NCI-H1417 (cell line): ENCODE results near the gene CARD9.

ENCODE experiments used
- DNase-seq, 3 experiments: peaks; one replicate each; lab custom pipeline; 2025; lab: John Stamatoyannopoulos, UW

CARD9 gene

DNA sequence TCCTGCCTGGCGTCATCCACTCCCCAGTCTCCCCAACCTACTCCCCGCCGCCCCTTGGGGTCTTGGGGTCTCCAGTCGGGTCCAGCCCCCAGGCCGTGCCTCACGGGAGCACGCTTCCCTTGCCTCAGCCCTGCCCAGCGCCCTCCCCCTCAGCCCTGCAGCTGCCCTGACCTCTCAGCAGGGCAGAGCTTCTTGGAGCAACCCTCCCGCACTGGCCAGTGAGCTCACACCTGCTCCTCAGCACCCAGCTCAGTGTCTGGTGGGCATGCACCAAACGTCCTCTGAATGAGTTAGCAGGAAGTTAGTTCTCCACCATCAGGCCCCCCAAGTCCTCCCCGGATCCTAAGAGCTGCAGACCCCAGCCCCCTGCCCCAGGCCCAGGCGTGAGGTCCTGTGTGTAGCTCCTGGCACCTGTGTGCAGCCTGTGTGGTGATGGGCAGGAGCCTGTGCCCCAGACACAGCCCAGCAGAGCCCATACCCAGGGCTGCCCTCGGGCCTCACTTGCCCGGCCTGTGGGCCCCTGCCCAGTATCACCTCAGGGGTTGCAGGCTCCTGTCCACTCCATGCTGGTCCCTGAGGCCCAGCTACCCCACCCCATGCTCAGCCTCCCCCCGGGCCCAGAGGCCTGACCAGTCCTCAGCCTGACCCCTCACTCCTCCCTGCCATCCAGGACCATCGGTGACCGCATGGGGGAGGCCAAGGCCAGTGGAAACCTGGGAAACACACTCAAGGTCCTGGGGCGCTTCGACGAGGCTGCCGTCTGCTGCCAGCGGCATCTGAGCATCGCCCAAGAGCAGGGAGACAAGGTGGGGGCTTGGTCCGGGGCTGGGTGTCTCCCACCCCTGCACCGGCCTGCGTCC is 37.9 kb downstream of the CARD9 start:
- no peak for DNase-seq

GRCh38 chr9:136334541-136334940 is 38.9 kb downstream of the CARD9 start:
- DNase-seq, result no peak

- no peak for DNase-seq
These were observed 40.0 kb downstream of the CARD9 start for GRCh38 chr9:136333486-136333885.

- no peak for DNase-seq
These were observed 40.4 kb downstream of the CARD9 start for GRCh38 chr9:136333045-136333444.

GRCh38 chr9:136332482-136332983 is 40.9 kb downstream of the CARD9 start:
- no peak for DNase-seq

DNA sequence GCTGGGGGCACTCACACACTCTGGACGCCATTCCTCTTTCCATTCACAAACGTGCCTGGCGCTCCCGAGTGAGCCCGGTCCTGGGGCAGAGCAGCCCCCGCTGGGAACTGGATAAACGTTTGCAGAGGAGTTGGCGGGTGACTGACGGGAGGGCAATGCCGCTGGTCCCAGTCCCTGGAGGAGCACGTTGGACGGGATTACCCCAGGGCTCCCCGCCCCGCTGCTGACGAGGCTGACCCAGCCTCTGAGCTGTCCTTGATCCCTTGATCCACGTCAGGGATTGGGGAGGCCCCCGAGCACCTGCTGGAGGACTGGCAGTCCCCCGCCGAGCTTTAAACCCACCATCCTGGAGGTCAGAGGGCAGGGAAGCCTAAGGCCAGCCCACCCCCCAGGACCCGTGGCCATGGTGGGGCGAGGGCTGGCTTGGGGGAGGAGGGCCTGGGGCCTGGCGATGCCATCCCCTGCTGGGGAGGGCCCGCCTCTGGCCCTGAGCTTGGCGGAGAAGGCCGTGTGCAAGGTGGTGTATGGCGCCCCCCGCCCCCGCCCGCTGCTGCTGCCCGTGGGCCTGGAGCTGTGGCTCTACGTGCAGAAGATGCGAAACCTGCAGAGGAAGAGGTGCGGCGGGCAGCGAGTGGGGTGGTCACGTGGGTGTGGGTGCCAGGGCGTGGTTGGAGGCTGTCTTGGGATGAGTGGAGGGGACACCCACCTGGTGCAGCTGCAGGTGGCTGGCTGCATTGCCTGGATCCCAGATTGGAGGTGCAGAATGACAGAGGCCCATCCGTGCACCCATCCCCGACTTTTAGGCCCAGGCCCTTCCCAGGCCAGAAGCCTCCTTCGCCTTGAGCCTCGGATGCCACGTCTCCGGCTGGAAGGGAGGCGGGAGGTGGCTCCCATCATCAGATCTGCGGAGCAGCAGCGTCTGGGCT is 41.6 kb downstream of the CARD9 start:
- DNase-seq, result no peak

DNA sequence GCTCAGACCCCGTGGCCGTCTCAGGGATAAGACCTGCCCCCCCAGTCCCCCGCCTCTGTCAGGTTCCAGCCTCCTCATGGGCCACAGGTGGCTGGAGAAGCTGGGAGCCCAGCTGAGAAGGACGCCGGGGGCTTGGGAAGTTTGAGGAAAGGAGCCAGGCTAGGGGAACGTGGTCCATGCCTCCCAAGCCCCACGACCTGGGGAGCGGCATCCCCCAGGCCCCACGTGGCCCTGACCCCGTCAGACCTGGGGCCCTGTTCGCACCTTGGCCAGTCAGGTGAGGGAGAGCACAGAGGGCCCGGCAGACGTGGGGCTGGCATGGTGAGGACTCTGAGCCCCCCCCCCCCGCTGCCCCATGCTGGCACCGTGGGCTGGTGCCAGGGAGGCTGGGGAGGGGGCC is 42.4 kb downstream of the CARD9 start:
- no peak for DNase-seq

- DNase-seq, result no peak
These were observed 43.0 kb downstream of the CARD9 start for GRCh38 chr9:136330406-136330990.

- no peak for DNase-seq
These were observed 43.6 kb downstream of the CARD9 start for GRCh38 chr9:136329636-136330405.

DNA sequence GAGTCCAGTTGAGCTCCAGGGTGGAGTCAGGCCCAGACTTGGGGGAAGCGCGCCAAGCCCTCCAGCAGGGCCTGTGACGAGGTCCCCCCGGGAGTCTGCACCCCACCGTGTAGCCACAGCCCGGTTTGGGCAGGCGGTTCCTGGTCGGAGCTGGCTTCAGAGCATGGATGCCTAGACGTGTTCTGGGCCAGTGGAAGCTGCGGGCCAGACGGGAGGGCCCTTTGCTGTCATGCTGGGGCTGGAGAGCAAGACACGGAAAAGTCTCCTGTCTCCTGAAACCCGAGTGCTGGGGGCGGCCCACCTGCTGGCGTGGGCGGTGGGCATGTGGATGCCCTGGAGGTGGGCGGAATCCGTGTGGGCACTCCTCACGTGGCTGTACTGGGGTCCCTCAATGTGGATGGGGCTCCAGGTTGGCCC is 44.2 kb downstream of the CARD9 start:
- no peak for DNase-seq

- peak in 2 of 3 experiments; percentile 30 to 51 for DNase-seq
These were observed 44.8 kb downstream of the CARD9 start for GRCh38 chr9:136328622-136329041.

- peak; percentile 23 to 66 (median 64) for DNase-seq
These were observed 45.4 kb downstream of the CARD9 start for GRCh38 chr9:136328011-136328621.

DNA sequence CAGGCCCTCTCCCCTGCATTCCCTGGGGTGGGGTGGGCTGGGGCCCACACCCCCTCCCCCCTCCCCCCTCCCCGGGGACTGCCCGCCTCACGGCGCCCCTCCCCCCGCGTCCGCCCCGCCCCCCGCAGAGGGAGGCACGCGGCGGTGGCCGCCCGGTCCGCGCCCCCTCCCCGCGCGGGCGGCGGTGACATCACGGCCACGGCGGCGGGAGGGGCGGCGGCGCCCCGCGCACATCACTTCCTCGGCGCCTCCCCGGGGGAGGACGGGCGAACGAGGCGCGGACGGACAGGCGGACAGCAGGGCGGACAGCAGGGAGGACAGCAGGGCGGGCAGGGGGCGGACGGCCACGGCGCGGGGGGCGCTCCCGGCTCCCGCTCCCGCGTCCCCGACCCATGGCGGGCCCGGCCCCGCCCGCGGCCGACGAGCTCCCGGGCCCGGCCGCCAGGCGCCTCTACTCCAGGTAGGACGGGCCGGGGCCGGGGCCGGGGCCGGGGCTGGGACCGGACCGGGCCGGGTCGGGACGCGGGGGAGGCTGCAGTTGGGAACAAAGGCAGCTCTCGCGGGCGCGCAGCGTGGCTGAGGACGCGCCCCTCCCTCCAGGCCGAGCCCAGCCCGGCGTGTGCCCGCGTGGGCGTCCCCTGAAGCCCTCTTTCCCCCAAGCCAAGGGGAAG is 46.0 kb downstream of the CARD9 start, which contains the start of gene GPSM1:
TSS of gene GPSM1 (plus strand) at position 236 of the 671 bp plus-strand sequence. CDS start at position 393, 157 bp downstream.
- peak; percentile 19 to 64 (median 57) for DNase-seq

DNA sequence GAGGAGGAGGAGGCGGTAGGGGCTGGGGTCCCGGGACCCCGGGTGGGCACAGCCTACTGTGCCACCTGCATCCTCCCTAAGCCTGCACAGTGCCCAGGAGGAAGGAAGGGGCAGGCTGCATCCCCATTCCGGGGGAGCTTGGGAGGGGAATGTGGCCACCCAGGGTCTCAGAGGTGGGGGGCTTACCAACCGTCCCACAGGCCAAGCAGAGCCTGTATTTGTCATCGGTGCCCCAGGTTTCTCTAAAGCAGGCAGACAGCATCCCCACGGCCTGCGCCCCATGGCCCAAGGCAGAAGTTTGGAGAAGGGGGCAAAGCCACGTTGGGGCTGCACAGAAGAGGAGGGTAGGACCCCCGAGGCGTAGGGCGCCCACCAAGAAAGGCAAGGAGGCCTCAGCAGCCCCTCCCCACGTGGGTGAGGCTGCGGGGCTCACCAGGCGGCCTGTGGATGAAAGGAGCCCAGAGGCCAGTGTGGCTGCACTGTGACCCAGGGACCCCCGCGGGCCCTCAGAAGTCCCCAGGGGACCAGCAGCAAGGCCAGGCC is 46.6 kb downstream of the CARD9 start:
- DNase-seq, result no peak

DNA sequence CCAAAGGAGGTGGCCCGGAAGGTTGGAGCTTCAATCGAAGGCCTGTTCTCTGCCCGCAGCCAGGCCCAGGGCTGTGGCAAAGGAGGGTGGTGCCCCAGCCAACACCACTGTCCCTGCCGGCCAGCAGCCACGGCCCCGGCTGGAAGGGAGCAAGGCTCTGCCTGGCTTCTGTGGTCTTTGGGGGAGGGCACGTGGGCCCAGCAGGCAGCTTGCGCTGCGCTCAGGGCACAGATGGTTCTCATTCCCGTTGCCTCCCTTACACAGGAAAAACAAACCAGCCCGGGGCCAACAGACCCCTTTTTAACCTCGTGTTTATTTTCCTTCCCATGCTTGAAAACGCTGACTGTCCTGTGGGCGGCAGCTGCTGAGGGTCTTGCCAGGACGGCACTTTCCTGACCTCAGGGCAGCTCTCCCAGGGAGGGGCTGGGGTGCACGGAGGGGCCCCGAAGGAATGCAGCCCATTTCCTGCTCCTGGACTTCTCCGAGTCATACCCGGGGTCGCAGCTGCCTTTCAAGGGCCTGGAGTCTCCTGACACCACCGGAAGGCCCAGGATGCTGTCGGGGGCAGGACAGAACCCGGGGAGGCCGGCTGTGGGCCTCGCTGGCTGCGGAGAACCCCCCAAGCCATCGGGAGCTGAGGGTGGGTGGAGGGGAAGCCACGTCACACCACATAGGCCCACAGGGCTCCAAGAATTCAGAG is 47.3 kb downstream of the CARD9 start:
- DNase-seq, result peak in 1 of 3 experiments; percentile 21

DNA sequence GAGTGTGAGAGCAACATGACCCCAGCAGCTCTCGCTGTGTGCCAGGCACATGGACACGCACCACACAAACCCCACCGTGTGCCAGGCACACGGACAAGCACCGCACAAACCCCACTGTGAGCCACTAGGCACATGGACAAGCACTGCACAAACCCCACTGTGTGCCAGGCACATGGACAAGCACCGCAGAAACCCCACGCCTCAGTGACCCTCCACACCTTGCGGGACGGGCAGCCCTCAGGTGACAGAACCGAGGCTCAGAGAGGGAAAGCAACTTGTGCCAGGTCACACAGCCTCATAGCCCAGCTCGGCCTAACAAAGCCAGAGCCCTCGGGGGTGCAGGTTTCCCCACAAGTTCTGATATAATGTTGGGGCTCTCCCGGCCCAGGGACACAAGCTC is 48.1 kb downstream of the CARD9 start:
- no peak for DNase-seq

DNA sequence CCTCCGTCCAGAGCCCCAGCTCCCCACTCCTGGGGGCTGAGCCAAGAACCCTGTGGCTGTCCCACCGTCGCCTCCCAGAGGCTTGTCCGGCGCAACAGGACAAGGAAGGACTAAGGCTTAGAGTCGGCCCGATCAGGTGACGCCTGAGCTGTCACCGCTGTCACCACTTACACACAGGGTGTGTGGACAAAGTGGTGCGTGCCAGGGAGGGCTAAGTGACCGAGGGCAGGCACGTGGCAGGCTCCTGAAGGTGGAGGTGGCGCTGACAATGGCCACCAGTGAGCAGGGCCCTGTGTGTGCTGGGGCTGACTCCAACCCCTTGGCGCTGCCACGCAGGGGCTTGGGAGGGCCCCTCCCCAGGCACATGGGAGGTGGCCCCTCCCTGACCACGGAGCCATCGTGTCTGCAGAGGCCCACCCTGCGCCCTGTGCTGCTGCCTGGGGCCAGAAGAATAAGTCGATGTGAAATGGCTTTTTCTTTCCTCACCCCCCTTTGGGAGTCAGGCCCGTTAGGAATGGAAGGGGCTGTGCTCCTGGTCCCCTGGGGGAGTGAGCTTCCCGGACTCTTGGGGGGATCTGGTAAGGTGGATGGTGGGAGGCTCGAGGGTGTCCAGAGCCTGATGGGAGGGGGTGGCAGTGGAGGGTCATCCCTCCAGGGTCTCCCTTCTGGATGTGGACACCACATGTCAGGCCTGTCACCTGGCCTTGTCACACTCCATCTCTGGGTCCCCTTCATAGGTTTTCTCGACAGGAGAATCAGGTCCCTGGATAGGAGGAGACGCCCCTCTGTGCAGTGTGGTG is 48.8 kb downstream of the CARD9 start:
- DNase-seq, result no peak

GRCh38 chr9:136323371-136323789 is 50.1 kb downstream of the CARD9 start:
- DNase-seq, result peak; percentile 41 to 77 (median 60)
